HepG2 (cell line): Measurements from ENCODE around the gene SDC4. TPM values are rescaled to one million over a fixed set of nuclear protein-coding genes. Genes with fewer than 3 reads are reported as not detected.

Experiments
- ATAC-seq: fragments of 200-7000 bp; cut with Tn5 transposase; 3 replicates; pipeline ENCODE4 v1.9.1; 2020; ENCODE audit warnings: mild to moderate bottlenecking, moderate library complexity
- BruUV-seq: library from RNA; stranded (reverse); fragments of 400-500 nt; replicated peaks from 2 replicates; lab custom pipeline; 2021; lab: Mats Ljungman, UMichigan
- CTCF ChIA-PET: fragments of 300-600 bp; formaldehyde crosslinking; extraction: SDS; loops from one replicate; lab custom pipeline; 2021; ENCODE audit warnings: low total read pairs, inconsistent platforms, low intra/inter-chr PET ratio; lab: Yijun Ruan, JAX
- POLR2A ChIA-PET: fragments of 350-600 bp; sonication (Branson Sonifier 250); formaldehyde crosslinking; loops from one replicate; lab custom pipeline; 2020; ENCODE audit warnings: antibody characterized with exemption, inconsistent platforms; lab: Yijun Ruan, JAX
- DNase-seq: peaks from one replicate; pipeline ENCODE4 v3.0.0-alpha.2; 2015; ENCODE audit warnings: low spot score
- FAIRE-seq: peaks from 3 replicates; lab custom pipeline; 2011; peaks lifted over from hg19 to GRCh38; lab: Jason Lieb, UNC
- H2AFZ ChIP-seq: one replicate; pipeline ENCODE4 v1.6.1; 2011; ENCODE audit warnings: low read length, inconsistent platforms
- H3K27ac ChIP-seq: fragments of 300-600 bp; 3 replicates; pipeline ENCODE4 v1.8.0; 2011; ENCODE audit warnings: mixed run types, mild to moderate bottlenecking, mixed read lengths, low read length, inconsistent platforms; ENCODE audit not compliant: insufficient read depth; ENCODE audit errors: extremely low read length
- H3K27me3 ChIP-seq, 2 experiments: fragments of 200-600 bp in 1 of 2; 2 replicates in 1 of 2; 3 replicates in 1 of 2; pipeline versions ENCODE4 v1.6.0 to v1.8.0; 2011; ENCODE audit warnings: low read length in 2 of 2, mild to moderate bottlenecking in 2 of 2, moderate library complexity in 2 of 2, inconsistent platforms in 1 of 2; ENCODE audit not compliant: insufficient read depth in 2 of 2, control insufficient read depth in 1 of 2
- H3K36me3 ChIP-seq, 2 experiments: fragments of 200-600 bp in 1 of 2; replicated peaks in 1 of 2; 2 replicates in 1 of 2; 3 replicates in 1 of 2; pipeline versions ENCODE4 v1.5.1 to v1.8.0; 2011; ENCODE audit warnings: low read length in 2 of 2, inconsistent platforms in 1 of 2; ENCODE audit not compliant: insufficient read depth in 2 of 2, control insufficient read depth in 1 of 2
- H3K4me1 ChIP-seq: 2 replicates; pipeline ENCODE4 v1.5.1; 2012; ENCODE audit warnings: low read length, inconsistent platforms; ENCODE audit not compliant: insufficient read depth
- H3K4me2 ChIP-seq: 2 replicates; pipeline ENCODE4 v1.6.0; 2011; ENCODE audit warnings: low read depth, low read length, inconsistent platforms
- H3K4me3 ChIP-seq, 3 experiments: fragments of 200-600 bp in 1 of 3; sonication (generic), shearing (Covaris generic) in 1 of 3; replicated peaks in 1 of 3; 2 replicates each; pipeline ENCODE4 v1.5.1; 2011 to 2016; ENCODE audit warnings: low read length in 3 of 3, inconsistent platforms in 2 of 3, low read depth in 2 of 3, mild to moderate bottlenecking in 2 of 3, control low read depth in 1 of 3, mixed read lengths in 1 of 3; ENCODE audit not compliant: insufficient read depth in 1 of 3
- H3K79me2 ChIP-seq: one replicate; pipeline ENCODE4 v1.6.1; 2011; ENCODE audit warnings: low read length, inconsistent platforms; ENCODE audit not compliant: insufficient read depth
- H3K9ac ChIP-seq: 2 replicates; pipeline ENCODE4 v1.6.0; 2011; ENCODE audit warnings: mild to moderate bottlenecking, low read depth, low read length, inconsistent platforms; ENCODE audit not compliant: insufficient read depth
- H3K9me3 ChIP-seq: 2 replicates; pipeline ENCODE4 v1.5.1; 2012; ENCODE audit warnings: mild to moderate bottlenecking, low read length
- H4K20me1 ChIP-seq: 2 replicates; pipeline ENCODE4 v1.6.0; 2011; ENCODE audit warnings: inconsistent platforms, mild to moderate bottlenecking, low read length, moderate library complexity; ENCODE audit not compliant: insufficient read depth
- NFATC3 ChIP-seq: sonication (generic); formaldehyde crosslinking; IDR thresholded peaks from 2 replicates; pipeline ENCODE4 v1.5.1; 2020; ENCODE audit warnings: mild to moderate bottlenecking, missing genetic modification reagents
- RFX1 ChIP-seq: fragments of 450-650 bp; IDR thresholded peaks from 2 replicates; pipeline ENCODE4 v1.6.1; 2017
- SP1 ChIP-seq, 2 experiments: fragments of 450-650 bp in 1 of 2; sonication (generic) in 1 of 2; formaldehyde crosslinking in 1 of 2; IDR thresholded peaks; 2 replicates each; pipeline versions ENCODE4 v1.4.0 to v1.6.1; 2016 to 2020; ENCODE audit warnings: missing genetic modification reagents in 1 of 2
- UBTF ChIP-seq: sonication (generic); formaldehyde crosslinking; IDR thresholded peaks from 2 replicates; pipeline ENCODE4 v1.4.0; 2020; ENCODE audit warnings: mild to moderate bottlenecking, missing genetic modification reagents
- ZBTB7A ChIP-seq: sonication (generic); formaldehyde crosslinking; IDR thresholded peaks from 2 replicates; pipeline ENCODE4 v1.8.0; 2022; ENCODE audit warnings: mild to moderate bottlenecking, missing genetic modification reagents
- ZNF484 ChIP-seq: sonication (generic); formaldehyde crosslinking; IDR thresholded peaks from 2 replicates; pipeline ENCODE4 v1.5.1; 2020; ENCODE audit warnings: mild to moderate bottlenecking, low read depth, missing genetic modification reagents, borderline replicate concordance
- ZSCAN5A ChIP-seq: sonication (generic); formaldehyde crosslinking; IDR thresholded peaks from 2 replicates; pipeline ENCODE4 v1.8.0; 2022; ENCODE audit warnings: mild to moderate bottlenecking, missing genetic modification reagents, borderline replicate concordance
- WGBS: methylation state at CpG from one replicate; pipeline ENCODE4 v1.1.6; 2017; ENCODE audit warnings: low lambda C conversion rate; 5-methylcytosine and 5-hydroxymethylcytosine counted together
- in situ Hi-C: cut with HindIII; loops from 2 replicates; pipeline ENCODE4 v1.10.0; 2017; ENCODE audit warnings: low pct_unique_long_range_greater_than_20kb; ENCODE audit not compliant: extremely low pct_ligation_motif_present
- intact Hi-C: fragments of 100-400 bp; cut with micrococcal nuclease; formaldehyde crosslinking; loops from one replicate; pipeline ENCODE4 v1.10.0; 2022; ENCODE audit not compliant: unreplicated experiment
- polyA plus RNA-seq, 8 experiments: library from polyadenylated mRNA; depleted of rRNA in 3 of 8; stranded (reverse) in 7 of 8; unstranded in 1 of 8; fragments of >200 nt; fragmentation: Illumina TruSeq in 4 of 8; extraction: Trizol in 4 of 8; gene quantifications; 2 replicates each; pipeline versions ENCODE4 v1.2.1 to v1.2.3, GENCODE V29; 2011 to 2016; ENCODE audit warnings: low read depth in 4 of 8, missing spikeins in 1 of 8, mixed read lengths in 1 of 8; ENCODE audit not compliant: insufficient read depth in 1 of 8
- total RNA-seq, 5 experiments: library from RNA; depleted of rRNA; stranded (reverse); fragments of >200 nt; fragmentation: Illumina TruSeq; extraction: Trizol; gene quantifications; 2 replicates each; pipeline ENCODE4 v1.2.3, GENCODE V29; 2016; ENCODE audit warnings: low read depth in 1 of 5
- TF ChIP-seq, protein P1 (sequence below): IDR thresholded peaks from 2 replicates; pipeline ENCODE4 v1.6.1; 2016; ENCODE audit warnings: missing compliant biosample characterization, missing genetic modification reagents, borderline replicate concordance
- TF ChIP-seq, protein P2 (sequence below): sonication (generic); formaldehyde crosslinking; IDR thresholded peaks from 2 replicates; pipeline ENCODE4 v1.4.0; 2020; ENCODE audit warnings: mild to moderate bottlenecking, missing genetic modification reagents, borderline replicate concordance

The SDC4 gene
- total and polyA plus RNA-seq, 2 of the 13 experiments (the other 11 are each of a cell fraction or from before 2014, with no cell fraction given), result 49.0 to 65.1 TPM

- TF ChIP-seq UBTF (CRISPR knock-in tag), result no peak
- TF ChIP-seq RFX1, result no peak
- no peak for TF ChIP-seq NFATC3 (CRISPR knock-in tag)
- TF ChIP-seq, all 625 proteins: peak for 0
Measured at GRCh38 chr20:45291526-45291925, 56.7 kb downstream of the SDC4 start (continued).

- no peaks in the 10 kb centered on the region for H3K79me2 ChIP-seq
- no peaks in the 10 kb centered on the region for H4K20me1 ChIP-seq
- FAIRE-seq (no peak), DNase-seq (peak; percentile 76), ATAC-seq (peak; percentile 80)
- intact Hi-C loops, result loop anchor here (1.0 to 5.0 kb wide), 4 partner anchors 55 to 280 kb away; no protein-coding TSS in a partner anchor
- no peak overlapping the region for H3K9ac ChIP-seq
- peak overlapping the region; percentile 6; the same call in 1 of the 2 replicates for H3K4me2 ChIP-seq
- 7% methylated on average over 8 of the region's 8 CpGs for WGBS
- H3K4me1 ChIP-seq, result peaks cover 16% of the 10 kb centered on the region; the same call in 1 of the 2 replicates
- no peak overlapping the region for H3K27ac ChIP-seq
- no peak overlapping the region; a peak in 1 of 6 replicates for H3K4me3 ChIP-seq
- no peaks in the 10 kb centered on the region for H3K9me3 ChIP-seq
- in situ Hi-C loops, result loop anchor here (10.0 kb wide), 1 partner anchor 276 kb away; no protein-coding TSS in a partner anchor
- ChIA-PET CTCF (interaction anchor here (1.0 to 2.0 kb wide), 4 partner anchors 152 to 379 kb away, joined by 3 to 18 read pairs (median 8); no protein-coding TSS in a partner anchor), POLR2A (interaction anchor here (0.7 to 1.2 kb wide), 2 partner anchors 72 to 144 kb away, joined by 3 to 4 read pairs; partner anchors contain the start of gene SYS1)
- H3K36me3 ChIP-seq, result no peaks in the 10 kb centered on the region
- H3K27me3 ChIP-seq, result peaks cover 4 to 66% of the 10 kb centered on the region in 2 experiments; a peak in 4 of 5 replicates
- no peak overlapping the region for H2AFZ ChIP-seq
- BruUV-seq, result no TSS peak
- TF ChIP-seq, protein P1, sequence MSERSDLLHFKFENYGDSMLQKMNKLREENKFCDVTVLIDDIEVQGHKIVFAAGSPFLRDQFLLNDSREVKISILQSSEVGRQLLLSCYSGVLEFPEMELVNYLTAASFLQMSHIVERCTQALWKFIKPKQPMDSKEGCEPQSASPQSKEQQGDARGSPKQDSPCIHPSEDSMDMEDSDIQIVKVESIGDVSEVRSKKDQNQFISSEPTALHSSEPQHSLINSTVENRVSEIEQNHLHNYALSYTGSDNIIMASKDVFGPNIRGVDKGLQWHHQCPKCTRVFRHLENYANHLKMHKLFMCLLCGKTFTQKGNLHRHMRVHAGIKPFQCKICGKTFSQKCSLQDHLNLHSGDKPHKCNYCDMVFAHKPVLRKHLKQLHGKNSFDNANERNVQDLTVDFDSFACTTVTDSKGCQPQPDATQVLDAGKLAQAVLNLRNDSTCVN (CRISPR knock-in tag), result 0 out of 2 replicates have a peak, but pooled peaks have one; percentile 47
- TF ChIP-seq SP1 (IDR thresholded peaks at IDR 0.05) (no peak), SP1 (CRISPR knock-in tag; IDR thresholded peaks at IDR 0.05) (no peak), ZSCAN5A (CRISPR knock-in tag) (no peak), ZNF484 (CRISPR knock-in tag) (no peak), ZBTB7A (no peak)
- TF ChIP-seq, protein P2, sequence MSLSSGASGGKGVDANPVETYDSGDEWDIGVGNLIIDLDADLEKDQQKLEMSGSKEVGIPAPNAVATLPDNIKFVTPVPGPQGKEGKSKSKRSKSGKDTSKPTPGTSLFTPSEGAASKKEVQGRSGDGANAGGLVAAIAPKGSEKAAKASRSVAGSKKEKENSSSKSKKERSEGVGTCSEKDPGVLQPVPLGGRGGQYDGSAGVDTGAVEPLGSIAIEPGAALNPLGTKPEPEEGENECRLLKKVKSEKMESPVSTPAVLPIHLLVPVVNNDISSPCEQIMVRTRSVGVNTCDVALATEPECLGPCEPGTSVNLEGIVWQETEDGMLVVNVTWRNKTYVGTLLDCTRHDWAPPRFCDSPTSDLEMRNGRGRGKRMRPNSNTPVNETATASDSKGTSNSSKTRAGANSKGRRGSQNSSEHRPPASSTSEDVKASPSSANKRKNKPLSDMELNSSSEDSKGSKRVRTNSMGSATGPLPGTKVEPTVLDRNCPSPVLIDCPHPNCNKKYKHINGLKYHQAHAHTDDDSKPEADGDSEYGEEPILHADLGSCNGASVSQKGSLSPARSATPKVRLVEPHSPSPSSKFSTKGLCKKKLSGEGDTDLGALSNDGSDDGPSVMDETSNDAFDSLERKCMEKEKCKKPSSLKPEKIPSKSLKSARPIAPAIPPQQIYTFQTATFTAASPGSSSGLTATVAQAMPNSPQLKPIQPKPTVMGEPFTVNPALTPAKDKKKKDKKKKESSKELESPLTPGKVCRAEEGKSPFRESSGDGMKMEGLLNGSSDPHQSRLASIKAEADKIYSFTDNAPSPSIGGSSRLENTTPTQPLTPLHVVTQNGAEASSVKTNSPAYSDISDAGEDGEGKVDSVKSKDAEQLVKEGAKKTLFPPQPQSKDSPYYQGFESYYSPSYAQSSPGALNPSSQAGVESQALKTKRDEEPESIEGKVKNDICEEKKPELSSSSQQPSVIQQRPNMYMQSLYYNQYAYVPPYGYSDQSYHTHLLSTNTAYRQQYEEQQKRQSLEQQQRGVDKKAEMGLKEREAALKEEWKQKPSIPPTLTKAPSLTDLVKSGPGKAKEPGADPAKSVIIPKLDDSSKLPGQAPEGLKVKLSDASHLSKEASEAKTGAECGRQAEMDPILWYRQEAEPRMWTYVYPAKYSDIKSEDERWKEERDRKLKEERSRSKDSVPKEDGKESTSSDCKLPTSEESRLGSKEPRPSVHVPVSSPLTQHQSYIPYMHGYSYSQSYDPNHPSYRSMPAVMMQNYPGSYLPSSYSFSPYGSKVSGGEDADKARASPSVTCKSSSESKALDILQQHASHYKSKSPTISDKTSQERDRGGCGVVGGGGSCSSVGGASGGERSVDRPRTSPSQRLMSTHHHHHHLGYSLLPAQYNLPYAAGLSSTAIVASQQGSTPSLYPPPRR, result no peak
Measured at GRCh38 chr20:45290677-45291355, 57.4 kb downstream of the SDC4 start.
